IPS-18c (cell line): ENCODE measurements around the gene PIK3AP1.
A peak's percentile ranks its signal among the peaks of the same experiment; 100 is the strongest.
"Not testable (repeated sequence)": the region's sequence is repeated elsewhere in the genome, so short reads cannot be mapped to it uniquely, and the experiment has no call there.

Experiments
- H3K4me3 ChIP-seq: 2 replicates; pipeline ENCODE4 v1.7.0; 2013; ENCODE audit warnings: low read depth, mild to moderate bottlenecking, low read length, moderate library complexity; ENCODE audit not compliant: insufficient read depth
- H3K9me3 ChIP-seq: one replicate; pipeline ENCODE4 v1.6.1; 2013; ENCODE audit warnings: mild to moderate bottlenecking, low read length, moderate library complexity; ENCODE audit not compliant: control insufficient read depth, insufficient read depth

PIK3AP1 gene

GRCh38 chr10:96720422-96721206 is at the start of gene PIK3AP1:
Gene PIK3AP1 (minus strand): TSS chr10:96720514. CDS start chr10:96720394, 120 bp downstream.
- Histone ChIP-seq H3K4me3 (peak within 1 kb of the TSS; percentile 62), H3K9me3 (no peaks in the 10 kb centered on the region)

- Histone ChIP-seq H3K9me3 (peaks cover 3% of the 10 kb centered on the region), H3K4me3 (no peak overlapping the region)
Observed at GRCh38 chr10:96768136-96768535, 47.8 kb upstream of the PIK3AP1 start.

GRCh38 chr10:96767611-96768010 is 47.3 kb upstream of the PIK3AP1 start:
- Histone ChIP-seq H3K9me3 (peaks cover 3% of the 10 kb centered on the region), H3K4me3 (no peak overlapping the region)

GRCh38 chr10:96765406-96766240 is 45.3 kb upstream of the PIK3AP1 start:
- H3K4me3 ChIP-seq, result no peak overlapping the region
- H3K9me3 ChIP-seq, result peaks cover 3% of the 10 kb centered on the region

GRCh38 chr10:96764425-96765060 is 44.2 kb upstream of the PIK3AP1 start:
- Histone ChIP-seq H3K4me3 (no peak overlapping the region), H3K9me3 (peaks cover 3% of the 10 kb centered on the region)

- H3K9me3 ChIP-seq, result no peaks in the 10 kb centered on the region
- no peak overlapping the region for H3K4me3 ChIP-seq
Observed at GRCh38 chr10:96758423-96758822, 38.1 kb upstream of the PIK3AP1 start.

GRCh38 chr10:96756111-96756903 is 36.0 kb upstream of the PIK3AP1 start:
- Histone ChIP-seq H3K4me3 (no peak overlapping the region), H3K9me3 (no peaks in the 10 kb centered on the region)

- Histone ChIP-seq H3K4me3 (no peak overlapping the region), H3K9me3 (no peaks in the 10 kb centered on the region)
Observed at GRCh38 chr10:96753956-96754355, 33.6 kb upstream of the PIK3AP1 start.

GRCh38 chr10:96752375-96752774 is 32.1 kb upstream of the PIK3AP1 start:
- H3K4me3 ChIP-seq, result no peak overlapping the region
- no peaks in the 10 kb centered on the region for H3K9me3 ChIP-seq

GRCh38 chr10:96750316-96750715 is 30.0 kb upstream of the PIK3AP1 start:
- not testable (repeated sequence) for H3K9me3 ChIP-seq, H3K4me3 ChIP-seq

GRCh38 chr10:96747734-96748550 is 27.6 kb upstream of the PIK3AP1 start:
- Histone ChIP-seq H3K4me3 (no peak overlapping the region), H3K9me3 (no peaks in the 10 kb centered on the region)

GRCh38 chr10:96746503-96746902 is 26.2 kb upstream of the PIK3AP1 start:
- H3K9me3 ChIP-seq, result no peaks in the 10 kb centered on the region
- no peak overlapping the region for H3K4me3 ChIP-seq

GRCh38 chr10:96745950-96746349 is 25.6 kb upstream of the PIK3AP1 start:
- no peak overlapping the region for H3K4me3 ChIP-seq

GRCh38 chr10:96743988-96744585 is 23.8 kb upstream of the PIK3AP1 start:
- Histone ChIP-seq H3K9me3 (no peaks in the 10 kb centered on the region), H3K4me3 (no peak overlapping the region)

More at GRCh38 chr10:96745950-96746349, 25.6 kb upstream of the PIK3AP1 start:
- H3K9me3 ChIP-seq, result no peaks in the 10 kb centered on the region

- H3K9me3 ChIP-seq, H3K4me3 ChIP-seq: not testable (repeated sequence)
Observed at GRCh38 chr10:96741557-96741956, 21.2 kb upstream of the PIK3AP1 start.
